GM19395 (cell line): ENCODE measurements around the gene POMT1.
"Not testable (repeated sequence)": the region's sequence is repeated elsewhere in the genome, so short reads cannot be mapped to it uniquely, and the experiment has no call there.

Source experiments
- ATAC-seq: cut with Tn5 transposase; IDR thresholded peaks from one replicate; pipeline ENCODE4 v1.9.1; 2021; ENCODE audit warnings: mild to moderate bottlenecking, moderate library complexity; ENCODE audit not compliant: unreplicated experiment

The POMT1 gene

DNA sequence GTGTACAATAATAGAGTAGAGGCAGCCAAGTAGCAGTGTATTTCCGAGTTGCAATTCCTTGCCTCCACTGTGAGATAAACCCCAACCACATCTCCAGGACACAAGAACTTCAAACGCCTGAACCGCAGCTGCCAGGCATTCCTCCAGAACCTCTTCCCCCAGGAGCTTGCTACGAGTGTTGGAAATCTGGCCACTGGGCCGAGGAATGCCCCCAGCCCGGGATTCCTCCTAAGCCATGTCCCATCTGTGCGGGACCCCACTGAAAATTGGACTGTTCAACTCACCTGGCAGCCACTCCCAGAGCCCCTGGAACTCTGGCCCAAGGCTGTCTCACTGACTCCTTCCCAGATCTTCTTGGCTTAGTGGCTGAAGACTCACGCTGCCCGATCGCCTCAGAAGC lies 46.5 kb downstream of the POMT1 start:
- ATAC-seq, result not testable (repeated sequence)

DNA sequence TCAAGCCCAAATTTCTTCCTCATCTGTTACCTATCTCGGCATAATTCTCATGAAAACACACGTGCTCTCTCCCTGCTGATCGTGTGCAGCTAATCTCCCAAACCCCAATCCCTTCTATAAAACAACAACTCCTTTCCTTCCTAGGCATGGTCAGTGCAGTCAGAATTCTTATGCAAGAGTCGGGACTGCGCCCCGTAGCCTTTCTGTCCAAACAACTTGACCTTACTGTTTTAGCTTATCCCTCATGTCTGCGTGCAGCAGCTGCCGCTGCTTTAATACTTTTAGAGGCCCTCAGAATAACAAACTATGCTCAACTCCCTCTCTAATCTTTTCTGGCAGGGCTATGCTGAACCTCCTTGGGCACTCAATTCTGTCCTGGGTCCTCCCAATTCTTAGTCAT lies 47.7 kb downstream of the POMT1 start:
- ATAC-seq, result not testable (repeated sequence)

DNA sequence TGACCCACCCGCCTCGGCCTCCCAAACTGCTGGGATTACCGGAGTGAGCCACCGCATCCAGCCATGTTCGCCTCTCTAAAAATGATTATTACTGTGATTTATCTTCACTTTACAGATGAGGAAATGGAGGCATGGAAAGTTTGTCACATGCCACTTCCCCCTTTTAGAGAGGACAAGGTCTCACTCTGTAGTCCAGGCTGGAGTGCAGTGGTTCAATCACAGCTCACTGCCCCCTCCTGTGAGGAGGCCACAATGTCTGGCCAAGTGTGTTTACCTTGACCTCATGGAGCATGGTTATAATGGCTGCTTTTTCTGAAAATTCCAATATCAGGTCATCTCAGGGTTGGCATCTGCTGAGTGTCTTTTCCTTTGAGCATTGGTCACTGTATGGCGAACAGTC lies 49.3 kb downstream of the POMT1 start:
- ATAC-seq, result no peak

DNA sequence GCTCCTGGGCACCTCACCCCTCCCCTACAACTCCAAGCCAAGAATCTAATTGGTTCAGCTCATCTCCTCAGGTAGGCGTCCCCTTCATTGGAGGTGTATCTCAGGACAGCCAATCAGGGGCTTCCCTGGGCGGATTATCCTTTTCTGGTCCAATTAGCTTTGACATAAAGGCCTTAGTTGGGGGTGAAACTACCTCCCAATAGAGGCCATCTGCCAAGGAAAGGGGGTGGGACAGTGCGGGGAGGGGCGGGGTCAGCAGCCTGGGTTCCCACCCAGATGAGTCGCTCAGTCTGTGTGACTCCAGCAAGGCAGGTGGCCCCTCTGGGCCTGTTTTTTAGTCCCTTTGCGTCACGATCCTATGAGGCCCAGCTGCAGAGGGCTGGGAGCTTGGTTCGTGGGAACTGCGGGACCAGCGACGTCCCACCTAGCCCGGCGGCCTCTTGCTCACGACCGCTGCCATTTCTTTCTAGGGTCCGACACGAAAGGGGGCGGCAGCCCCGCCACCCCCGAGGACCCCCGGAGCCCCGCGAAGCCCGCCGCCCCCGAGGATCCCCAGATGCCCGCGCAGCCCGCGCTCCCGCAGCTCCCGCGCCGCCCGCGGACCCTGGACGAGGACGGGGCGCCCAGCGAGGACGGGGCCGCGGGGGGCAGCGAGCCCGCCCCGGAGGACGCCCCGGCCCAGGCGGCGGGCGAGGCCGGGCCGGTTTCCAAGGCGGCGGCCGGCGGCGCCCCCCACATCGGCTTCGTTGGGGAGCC lies 51.5 kb downstream of the POMT1 start:
- no peak for ATAC-seq

DNA sequence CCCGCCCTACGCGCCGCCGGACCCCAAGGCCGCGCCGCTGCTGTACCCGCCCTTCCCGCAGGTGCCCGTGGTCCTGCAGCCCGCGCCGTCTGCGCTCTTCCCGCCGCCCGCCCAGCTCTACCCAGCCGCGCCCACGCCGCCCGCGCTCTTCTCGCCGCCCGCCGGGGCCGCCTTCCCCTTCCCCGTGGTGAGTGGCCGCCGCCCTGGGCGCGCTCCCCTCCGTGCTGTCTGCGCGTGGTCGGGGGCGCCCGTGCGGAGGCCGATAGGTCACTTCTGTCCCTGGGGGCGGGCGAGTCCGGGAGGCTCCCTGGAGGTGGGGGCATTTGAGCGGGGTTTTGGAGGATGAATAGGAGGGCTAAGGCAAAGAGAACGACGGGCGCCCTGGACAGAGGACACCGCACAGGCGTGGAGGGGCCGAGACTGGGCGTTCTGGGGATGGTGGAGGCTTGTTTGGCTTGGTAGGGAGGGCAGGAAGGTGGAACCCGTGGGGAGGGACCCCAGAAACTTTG lies 52.2 kb downstream of the POMT1 start:
- no peak for ATAC-seq

DNA sequence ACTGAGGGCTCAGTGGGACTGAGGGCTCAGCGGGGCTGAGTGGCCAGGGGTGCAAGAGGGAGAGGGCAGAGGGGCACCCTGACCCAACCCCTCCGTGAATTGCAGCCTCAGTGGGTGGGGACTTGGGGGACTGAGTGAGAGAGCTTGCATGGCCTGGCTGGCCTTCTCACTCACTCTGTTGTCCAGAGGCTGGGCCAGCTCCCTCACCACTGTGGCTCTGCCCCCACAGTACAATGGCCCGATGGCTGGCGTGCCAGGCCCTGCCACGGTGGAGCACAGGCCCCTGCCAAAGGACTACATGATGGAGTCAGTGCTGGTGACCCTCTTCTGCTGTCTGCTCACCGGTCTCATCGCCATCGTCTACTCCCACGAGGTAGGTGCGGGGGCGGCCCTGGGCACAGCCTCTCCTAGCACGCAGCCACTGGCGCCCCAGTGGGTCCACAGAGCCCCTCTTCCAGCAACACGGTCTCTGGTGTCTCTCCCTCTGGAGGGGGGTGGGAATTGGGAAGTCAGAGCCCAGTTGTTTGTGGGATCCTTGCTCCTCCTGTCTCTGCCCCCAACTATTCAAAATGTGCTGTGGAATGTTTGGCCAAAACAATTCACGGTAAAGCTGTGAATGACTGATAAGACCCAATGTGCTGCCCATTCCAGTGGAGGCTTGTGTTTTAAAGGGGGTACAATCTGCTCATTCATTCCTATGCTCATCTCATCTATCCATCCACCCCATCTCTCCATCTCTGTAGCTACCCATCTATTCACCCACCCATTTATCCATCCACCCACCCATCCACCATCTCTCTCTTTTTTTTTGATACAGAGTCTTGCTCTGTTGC lies 53.3 kb downstream of the POMT1 start:
- no peak for ATAC-seq

DNA sequence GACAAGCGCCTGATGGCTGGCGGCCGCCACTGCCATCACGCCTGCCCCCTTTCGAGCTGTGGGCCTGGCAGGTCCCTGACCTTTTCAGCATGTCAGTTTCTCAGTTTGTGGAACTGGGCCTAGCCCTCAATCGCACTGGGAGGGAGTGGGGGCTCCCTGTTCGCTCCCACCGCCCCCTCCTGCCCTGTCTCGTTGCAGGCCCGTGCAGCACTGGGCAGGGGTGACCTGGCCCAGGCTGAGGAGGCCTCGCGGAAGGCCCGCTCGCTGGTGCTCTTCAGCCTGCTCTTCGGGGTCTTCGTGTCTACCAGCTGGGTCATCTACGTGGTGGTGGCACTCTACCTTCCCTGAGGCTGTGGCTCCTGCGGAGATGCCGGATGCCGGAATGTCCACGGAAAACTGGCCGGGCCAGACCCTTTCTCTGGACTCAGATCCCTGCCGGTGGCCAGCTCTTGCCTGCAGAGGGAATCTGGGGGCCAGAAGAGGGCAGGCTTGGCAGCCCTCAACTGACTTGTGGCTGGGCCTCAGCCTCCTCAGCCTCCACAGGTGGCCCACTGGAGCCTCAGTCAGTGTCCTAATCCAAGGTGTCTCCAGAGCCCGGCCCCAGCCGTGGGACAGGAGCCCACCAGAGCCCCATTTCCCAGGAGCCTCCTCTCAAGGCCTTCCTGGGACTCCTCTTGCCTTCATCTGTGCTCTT lies 55.3 kb downstream of the POMT1 start:
- ATAC-seq, result no peak

DNA sequence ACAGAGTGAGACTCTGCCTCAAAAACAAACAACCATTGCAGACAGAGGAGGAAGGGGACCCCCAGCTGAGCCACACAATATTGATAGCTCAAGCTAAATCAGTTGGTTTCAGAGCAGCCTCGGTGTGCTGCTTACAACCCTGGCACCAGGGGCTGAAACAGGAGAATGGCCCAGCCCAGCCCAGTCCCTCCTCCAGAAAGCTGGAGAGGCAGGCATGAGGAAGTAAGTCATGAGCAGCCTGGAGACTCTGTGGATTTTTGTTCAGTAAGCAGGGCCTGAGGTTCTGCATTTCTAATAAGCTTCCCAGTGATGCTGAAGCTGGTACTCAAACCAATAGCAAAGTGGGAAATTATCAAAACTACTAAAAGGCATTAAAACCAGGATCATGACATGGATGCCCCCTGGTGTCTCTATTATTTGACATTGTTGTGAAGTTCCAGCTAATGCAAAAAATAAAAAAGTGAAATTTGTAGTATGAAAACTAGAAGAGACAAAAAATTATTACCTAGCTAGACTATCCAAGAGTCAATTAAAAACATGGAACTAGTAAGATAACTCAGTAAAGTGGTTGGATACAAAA lies 56.8 kb downstream of the POMT1 start:
- no peak for ATAC-seq

DNA sequence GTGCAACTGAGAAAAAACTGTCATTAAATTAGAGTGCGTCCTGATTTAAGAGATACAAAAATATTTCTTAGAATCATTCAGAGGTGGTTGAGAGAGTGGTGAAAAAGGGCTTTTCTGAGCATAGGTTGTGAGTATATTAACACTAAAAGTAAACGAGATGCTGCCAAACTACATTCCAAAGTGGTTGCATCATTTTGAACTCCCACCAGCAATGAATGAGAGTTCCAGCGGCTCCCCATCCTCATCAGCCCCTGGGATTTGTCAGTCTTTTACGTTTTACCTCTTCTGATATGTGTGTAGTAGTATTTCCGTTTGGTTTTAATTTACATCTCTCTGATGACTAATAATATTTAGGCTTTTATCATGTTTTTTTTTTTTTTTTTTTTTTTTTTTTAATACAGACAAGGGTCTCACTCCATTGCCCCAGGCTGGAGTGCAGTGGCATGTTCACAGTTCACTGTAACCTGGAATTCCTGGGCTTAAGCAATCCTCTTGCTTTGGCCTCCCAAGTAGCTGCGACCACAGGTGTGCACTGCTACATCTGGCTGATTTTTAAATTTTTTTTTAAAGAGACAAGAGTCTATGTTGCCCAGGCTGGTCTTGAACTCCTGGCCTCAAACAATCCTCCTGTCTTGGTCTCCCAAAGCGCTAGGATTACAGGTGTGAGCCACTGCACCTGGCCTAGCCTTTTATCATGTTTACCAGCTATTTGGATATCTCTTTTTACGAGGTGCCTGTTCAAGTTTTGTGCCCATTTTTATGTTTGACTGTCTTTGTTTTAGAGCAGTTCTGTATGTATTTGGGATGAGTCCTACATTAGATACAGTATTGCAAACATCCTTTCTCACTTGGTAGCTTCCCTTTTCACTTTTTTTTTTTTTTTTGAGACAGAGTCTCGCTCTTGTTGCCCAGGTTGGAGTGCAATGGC lies 59.6 kb downstream of the POMT1 start:
- no peak for ATAC-seq

DNA sequence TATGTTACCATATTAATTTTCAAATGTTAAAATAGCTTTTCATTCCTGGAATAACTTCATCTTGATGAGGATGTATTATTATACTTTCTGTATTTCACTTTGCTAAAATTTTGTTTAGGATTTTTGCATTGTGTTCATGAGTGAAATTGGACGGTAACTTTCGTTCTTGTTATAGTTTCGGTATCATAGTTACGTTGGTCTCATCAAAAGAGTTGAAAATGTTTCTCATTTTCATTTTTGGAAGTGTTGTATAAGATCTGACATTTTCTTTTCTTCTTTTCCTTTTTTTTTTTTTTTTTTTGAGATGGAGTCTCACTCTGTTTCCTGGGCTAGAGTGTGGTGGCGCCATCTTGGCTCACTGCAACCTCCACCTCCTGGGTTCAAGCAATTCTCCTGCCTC lies 62.7 kb downstream of the POMT1 start:
- no peak for ATAC-seq

DNA sequence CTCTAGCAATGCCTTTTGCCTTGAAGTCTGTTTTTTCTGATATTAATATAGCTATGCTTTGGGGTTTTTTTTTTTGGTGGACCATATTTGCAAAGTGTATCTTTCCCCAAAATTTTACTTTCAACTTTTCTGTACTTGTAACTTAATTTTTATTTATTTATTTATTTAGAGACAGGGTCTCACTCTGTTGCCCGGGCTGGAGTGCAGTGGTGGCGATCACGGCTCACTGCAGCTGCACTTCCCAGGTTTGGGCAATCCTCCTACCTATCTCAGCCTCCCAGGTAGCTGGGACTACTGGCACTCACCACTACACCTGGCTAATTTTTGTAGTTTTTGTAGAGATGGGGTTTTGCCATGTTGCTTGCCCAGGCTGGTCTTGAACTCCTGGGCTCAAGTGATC lies 63.4 kb downstream of the POMT1 start:
- ATAC-seq, result no peak

DNA sequence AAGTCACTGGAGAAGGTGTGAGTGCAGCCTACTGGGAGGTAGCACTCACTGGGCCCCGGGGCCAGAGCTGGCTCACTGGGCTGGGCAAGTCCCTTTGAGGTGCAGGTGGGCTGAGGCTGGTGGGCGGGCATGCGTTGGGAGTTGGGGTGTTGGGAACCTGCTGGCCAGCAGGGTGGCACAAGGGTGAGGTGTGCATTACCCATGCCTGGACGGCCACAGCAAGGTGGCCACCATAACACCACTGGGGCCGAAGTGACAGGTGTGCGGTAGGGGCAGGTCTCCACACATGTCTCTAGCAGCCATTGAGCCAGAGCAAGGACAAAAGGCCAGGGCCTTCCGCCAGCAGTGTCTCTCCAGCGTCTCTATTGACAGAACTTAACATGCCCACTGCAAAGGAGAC lies 65.2 kb downstream of the POMT1 start:
- ATAC-seq, result no peak
